Mucosa of stomach (tissue), 1 donor: Measurements from ENCODE around the gene SH2D3A.
"Not testable (repeated sequence)": the region's sequence is repeated elsewhere in the genome, so short reads cannot be mapped to it uniquely, and the experiment has no call there.

ENCODE experiments used
- H3K27me3 ChIP-seq: one replicate; pipeline ENCODE4 v1.7.0; 2013; ENCODE audit warnings: mild to moderate bottlenecking, low read length; ENCODE audit not compliant: control insufficient read depth, insufficient read depth
- H3K36me3 ChIP-seq: one replicate; pipeline ENCODE4 v1.7.0; 2013; ENCODE audit warnings: low read length; ENCODE audit not compliant: control insufficient read depth, insufficient read depth
- H3K4me1 ChIP-seq: one replicate; pipeline ENCODE4 v1.7.0; 2013; ENCODE audit warnings: mild to moderate bottlenecking, low read length; ENCODE audit not compliant: control insufficient read depth, insufficient read depth
- H3K4me3 ChIP-seq: one replicate; pipeline ENCODE4 v1.7.0; 2013; ENCODE audit warnings: low read length
- H3K9ac ChIP-seq: one replicate; pipeline ENCODE4 v1.7.0; 2013; ENCODE audit warnings: mild to moderate bottlenecking, low read length, moderate library complexity
- H3K9me3 ChIP-seq: one replicate; pipeline ENCODE4 v1.7.0; 2013; ENCODE audit warnings: mild to moderate bottlenecking, low read length, moderate library complexity; ENCODE audit not compliant: control insufficient read depth
- donor health status: Pancreatic carcinoma.

SH2D3A gene

GRCh38 chr19:6751189-6751588 lies 16.0 kb downstream of the SH2D3A start:
- Histone ChIP-seq H3K36me3 (peaks cover 10% of the 10 kb centered on the region), H3K4me1 (peaks cover 23% of the 10 kb centered on the region), H3K9ac (no peak overlapping the region)

GRCh38 chr19:6750062-6750461 lies 17.2 kb downstream of the SH2D3A start:
- H3K27me3 ChIP-seq = no peaks in the 10 kb centered on the region
- peaks cover 29% of the 10 kb centered on the region for H3K4me1 ChIP-seq
- H3K36me3 ChIP-seq = peaks cover 10% of the 10 kb centered on the region
- no peak overlapping the region for H3K4me3 ChIP-seq
- no peak overlapping the region for H3K9ac ChIP-seq
- no peaks in the 10 kb centered on the region for H3K9me3 ChIP-seq

More at GRCh38 chr19:6751189-6751588, 16.0 kb downstream of the SH2D3A start:
- Histone ChIP-seq H3K9me3 (no peaks in the 10 kb centered on the region), H3K27me3 (no peaks in the 10 kb centered on the region), H3K4me3 (no peak overlapping the region)

- H3K9ac ChIP-seq, H3K27me3 ChIP-seq, H3K9me3 ChIP-seq, H3K4me3 ChIP-seq: not testable (repeated sequence)
- H3K4me1 ChIP-seq = peaks cover 34% of the 10 kb centered on the region
- H3K36me3 ChIP-seq = peaks cover 10% of the 10 kb centered on the region
These were observed 18.7 kb downstream of the SH2D3A start for GRCh38 chr19:6748543-6748942.

DNA sequence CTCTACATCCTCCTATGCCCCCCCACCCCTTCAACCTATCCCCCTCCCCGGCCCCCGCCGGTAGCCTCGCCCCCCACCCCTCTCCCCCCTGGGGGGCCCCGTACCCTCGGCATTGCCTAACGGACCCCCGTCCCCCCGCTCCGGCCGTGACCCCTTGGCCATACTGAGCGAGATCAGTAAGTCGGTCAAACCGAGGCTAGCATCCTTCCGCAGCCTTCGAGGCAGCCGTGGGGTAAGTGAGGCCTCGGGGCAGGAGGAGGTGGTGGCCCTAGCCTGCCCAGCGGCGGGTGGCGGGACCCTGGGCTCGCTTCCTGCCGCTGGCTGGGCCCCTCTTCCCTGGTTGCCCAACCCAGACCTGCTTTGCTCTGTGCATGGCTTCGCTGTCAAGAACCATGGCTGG lies 21.3 kb downstream of the SH2D3A start:
- H3K4me3 ChIP-seq = no peak overlapping the region
- no peaks in the 10 kb centered on the region for H3K27me3 ChIP-seq
- H3K36me3 ChIP-seq = peaks cover 10% of the 10 kb centered on the region
- H3K9me3 ChIP-seq = no peaks in the 10 kb centered on the region
- peaks cover 23% of the 10 kb centered on the region for H3K4me1 ChIP-seq
- H3K9ac ChIP-seq = no peak overlapping the region

DNA sequence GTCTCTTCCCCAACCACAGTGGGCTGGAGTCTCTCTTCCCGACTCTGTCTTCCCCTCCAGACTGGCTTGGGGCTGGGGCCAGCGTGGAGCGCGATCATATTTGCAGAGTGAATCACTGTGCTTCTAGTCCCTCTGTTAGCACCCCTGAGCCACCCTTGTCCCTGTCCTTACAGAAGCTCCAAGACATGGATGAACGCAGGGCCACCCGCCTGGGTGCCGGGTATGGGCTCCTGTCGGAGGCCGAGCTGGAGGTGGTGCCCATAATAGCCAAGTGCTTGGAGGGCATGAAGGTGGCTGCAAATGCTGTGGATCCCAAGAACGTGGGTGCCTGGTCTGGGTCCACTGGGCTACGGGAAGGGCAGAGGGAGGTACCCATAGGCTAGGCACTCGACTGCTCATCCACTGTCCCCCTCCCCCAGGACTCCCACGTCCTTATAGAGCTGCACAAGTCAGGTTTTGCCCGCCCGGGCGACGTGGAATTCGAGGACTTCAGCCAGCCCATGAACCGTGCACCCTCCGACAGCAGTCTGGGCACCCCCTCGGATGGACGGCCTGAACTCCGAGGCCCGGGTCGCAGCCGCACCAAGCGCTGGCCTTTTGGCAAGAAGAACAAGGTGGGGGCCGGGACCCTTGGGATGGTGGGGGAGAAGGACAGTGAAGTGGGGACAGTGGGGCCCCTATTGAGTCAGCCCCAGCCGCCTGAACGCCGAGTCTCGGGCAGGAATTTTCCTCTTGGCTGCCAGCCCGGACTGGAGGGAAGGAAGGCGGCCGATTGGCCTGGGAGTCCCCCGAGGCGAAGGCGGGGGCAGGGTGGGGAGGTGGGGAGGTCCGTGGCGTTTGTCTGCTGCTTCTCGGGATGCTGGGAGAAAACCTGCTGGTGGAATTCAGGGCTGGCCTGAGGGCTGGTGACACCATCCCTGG lies 22.6 kb downstream of the SH2D3A start:
- H3K9me3 ChIP-seq = no peaks in the 10 kb centered on the region
- H3K27me3 ChIP-seq = no peaks in the 10 kb centered on the region
- H3K9ac ChIP-seq = peak overlapping the region; percentile 54
- H3K36me3 ChIP-seq = peaks cover 5% of the 10 kb centered on the region
- H3K4me1 ChIP-seq = peaks cover 27% of the 10 kb centered on the region
- no peak overlapping the region for H3K4me3 ChIP-seq

- Histone ChIP-seq H3K9me3 (no peaks in the 10 kb centered on the region), H3K4me3 (no peak overlapping the region), H3K27me3 (no peaks in the 10 kb centered on the region), H3K36me3 (peaks cover 5% of the 10 kb centered on the region), H3K9ac (peak overlapping the region; percentile 54), H3K4me1 (peaks cover 31% of the 10 kb centered on the region)
These were observed 23.4 kb downstream of the SH2D3A start for GRCh38 chr19:6743714-6744380.

DNA sequence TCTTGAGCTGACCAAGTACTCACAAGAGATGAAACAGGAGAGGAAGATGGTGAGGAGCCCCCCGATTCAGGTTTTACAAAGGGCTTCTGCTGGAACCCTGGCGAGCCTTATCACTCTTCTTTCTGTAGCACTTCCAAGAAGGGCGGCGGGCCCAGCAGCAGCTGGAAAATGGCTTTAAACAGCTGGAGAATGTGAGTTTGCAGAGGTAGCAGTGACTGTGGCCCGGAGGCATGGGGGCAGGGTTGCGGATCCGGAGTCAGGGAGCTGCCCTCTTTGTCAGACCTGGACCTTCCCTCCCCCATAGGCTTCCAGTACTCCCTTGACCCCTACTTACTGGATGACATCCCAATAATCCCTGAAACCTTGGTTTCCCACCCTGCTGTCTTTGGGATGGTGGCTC lies 24.2 kb downstream of the SH2D3A start:
- Histone ChIP-seq H3K9ac (no peak overlapping the region), H3K9me3 (no peaks in the 10 kb centered on the region), H3K27me3 (no peaks in the 10 kb centered on the region), H3K4me1 (peaks cover 39% of the 10 kb centered on the region), H3K4me3 (no peak overlapping the region), H3K36me3 (peaks cover 5% of the 10 kb centered on the region)

DNA sequence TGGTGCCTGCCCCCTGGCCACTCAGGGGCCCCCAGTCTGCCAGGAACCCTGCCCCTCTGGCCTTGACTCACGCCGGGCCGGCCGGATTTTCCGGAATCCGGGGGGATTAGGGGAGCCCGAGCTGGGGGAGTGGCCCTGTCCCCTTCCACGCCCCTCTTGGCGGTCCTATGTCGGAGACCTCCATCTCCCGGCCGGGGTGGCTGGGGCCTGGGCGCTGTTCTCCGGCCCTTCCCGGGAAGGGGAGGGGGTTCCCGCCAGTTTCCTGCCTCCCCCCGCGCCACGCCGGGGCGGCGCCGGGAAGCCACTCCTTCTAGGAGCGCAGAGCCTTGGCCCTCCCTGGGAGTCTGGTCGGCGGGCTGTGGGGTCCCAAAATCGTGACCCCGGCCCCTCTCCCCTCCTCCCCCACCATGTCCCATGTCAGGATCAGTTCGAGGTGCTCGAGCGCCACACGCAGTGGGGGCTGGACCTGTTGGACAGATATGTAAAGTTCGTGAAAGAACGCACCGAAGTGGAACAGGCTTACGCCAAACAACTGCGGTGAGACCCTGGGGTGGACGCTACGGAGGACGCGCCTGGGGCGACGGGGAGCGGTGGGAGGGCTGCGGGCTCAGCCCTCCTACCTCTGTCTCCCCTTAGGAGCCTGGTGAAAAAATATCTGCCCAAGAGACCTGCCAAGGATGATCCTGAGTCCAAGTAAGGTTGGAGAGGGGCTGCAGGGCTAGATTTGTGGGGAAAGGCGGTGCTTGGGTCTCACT lies 26.5 kb downstream of the SH2D3A start:
- no peaks in the 10 kb centered on the region for H3K27me3 ChIP-seq
- peak overlapping the region; percentile 76 for H3K4me3 ChIP-seq
- H3K4me1 ChIP-seq = peaks cover 49% of the 10 kb centered on the region
- no peaks in the 10 kb centered on the region for H3K9me3 ChIP-seq
- peak overlapping the region; percentile 80 for H3K9ac ChIP-seq
- no peaks in the 10 kb centered on the region for H3K36me3 ChIP-seq

DNA sequence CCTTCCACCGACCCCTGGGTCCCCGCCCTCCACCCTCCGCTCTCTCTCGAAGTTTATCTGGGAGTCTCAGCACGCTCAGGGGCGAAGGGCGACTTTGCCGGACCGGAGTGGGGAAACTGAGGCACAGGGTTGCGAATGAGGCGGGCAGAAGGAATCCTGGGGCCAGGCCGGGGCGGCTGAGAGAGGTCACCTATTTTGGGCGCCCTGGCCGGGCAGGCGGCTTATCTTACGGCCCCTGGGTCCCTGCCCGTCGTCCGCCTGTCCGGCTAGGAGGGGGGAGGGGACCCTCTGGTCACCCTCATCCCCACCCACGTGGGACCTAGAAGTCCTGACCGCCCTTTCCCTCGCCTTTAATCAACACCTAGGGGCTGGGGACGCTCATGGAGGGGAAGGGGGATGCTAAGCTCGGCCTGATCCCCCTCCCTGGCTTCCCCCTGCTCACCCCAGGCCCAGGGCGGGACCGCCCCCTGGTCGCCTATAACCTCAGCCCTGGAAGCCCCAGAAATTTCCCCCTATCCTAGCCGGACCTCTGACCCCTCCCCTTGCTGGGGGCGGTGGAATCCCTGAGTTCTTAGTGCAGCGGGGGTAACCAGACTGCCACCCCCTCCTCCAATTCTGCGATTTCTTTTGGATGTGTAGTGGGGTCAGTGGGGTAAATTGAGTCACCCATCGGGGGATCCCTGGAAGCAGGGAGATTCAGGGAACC lies 27.2 kb downstream of the SH2D3A start:
- Histone ChIP-seq H3K4me1 (peaks cover 49% of the 10 kb centered on the region), H3K9ac (peak overlapping the region; percentile 80), H3K4me3 (peak overlapping the region; percentile 76), H3K9me3 (no peaks in the 10 kb centered on the region), H3K36me3 (no peaks in the 10 kb centered on the region), H3K27me3 (no peaks in the 10 kb centered on the region)

DNA sequence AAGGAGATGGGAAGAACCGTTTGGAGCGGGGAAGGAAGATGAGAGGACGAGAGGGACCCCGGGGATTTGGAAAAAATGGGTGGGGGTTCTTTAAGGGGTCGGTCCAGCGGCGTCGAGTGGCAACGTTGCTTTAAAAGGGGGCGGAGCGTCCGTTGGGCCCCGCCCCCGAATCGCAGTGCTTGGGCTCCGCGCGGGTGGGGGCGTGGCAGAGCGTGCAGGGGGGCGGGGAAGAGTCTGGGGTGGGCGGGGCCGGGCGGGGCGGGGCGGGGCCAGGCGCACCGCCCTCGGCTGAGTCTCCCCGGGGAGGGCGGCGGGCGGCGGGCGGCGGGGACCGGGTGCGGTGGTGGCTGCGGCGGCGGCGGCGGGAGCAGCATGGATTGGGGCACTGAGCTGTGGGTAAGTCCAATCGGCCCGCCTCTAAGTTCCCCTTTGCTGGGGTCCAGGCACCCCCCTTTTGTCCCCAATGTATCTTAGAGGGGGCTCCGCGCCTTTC lies 27.8 kb downstream of the SH2D3A start, which contains the start of gene TRIP10:
TSS of gene TRIP10 (plus strand) at position 291 of the 493 bp plus-strand sequence. CDS start at position 373, 82 bp downstream.
- no peaks in the 10 kb centered on the region for H3K9me3 ChIP-seq
- no peaks in the 10 kb centered on the region for H3K36me3 ChIP-seq
- peak within 1 kb of the TSS; percentile 76 for H3K4me3 ChIP-seq
- H3K27me3 ChIP-seq = no peaks in the 10 kb centered on the region
- H3K9ac ChIP-seq = peak within 1 kb of the TSS; percentile 80
- H3K4me1 ChIP-seq = peaks cover 43% of the 10 kb centered on the region

GRCh38 chr19:6738787-6739389 lies 28.3 kb downstream of the SH2D3A start:
- peak overlapping the region; percentile 57 for H3K4me3 ChIP-seq
- peak overlapping the region; percentile 67 for H3K9ac ChIP-seq
- H3K4me1 ChIP-seq = peaks cover 38% of the 10 kb centered on the region
- H3K9me3 ChIP-seq = no peaks in the 10 kb centered on the region
- no peaks in the 10 kb centered on the region for H3K27me3 ChIP-seq
- H3K36me3 ChIP-seq = no peaks in the 10 kb centered on the region
